Activated CD8-positive, alpha-beta T cell treated with anti-CD3 and anti-CD28 coated beads, Interleukin-2, amount 10 ng/mL, durations not matched to agents 7 days and 5 days (primary cell): Measurements from ENCODE around the gene PDIA4. TPM values are rescaled to one million over a fixed set of nuclear protein-coding genes. Genes with fewer than 3 reads are reported as not detected.

Experiments used
- ATAC-seq: fragments of 150-1000 bp; cut with Tn5 transposase; one replicate; pipeline ENCODE4 v1.10.0; 2021; ENCODE audit warnings: moderate library complexity
- CTCF ChIA-PET: fragments of 350-600 bp; sonication (Branson Sonifier 250); formaldehyde crosslinking; loops from one replicate; lab custom pipeline; 2021; ENCODE audit warnings: antibody characterized with exemption; lab: Charles Lee
- POLR2A ChIA-PET: fragments of 350-600 bp; sonication (Branson Sonifier 250); formaldehyde crosslinking; loops from one replicate; lab custom pipeline; 2021; ENCODE audit warnings: antibody characterized with exemption; lab: Charles Lee
- DNase-seq: peaks from one replicate; pipeline ENCODE4 v3.0.0-alpha.2; 2020
- H3K27ac Mint-ChIP-seq: one replicate; pipeline ENCODE4 v1.8.0; 2021; ENCODE audit warnings: mild to moderate bottlenecking, mixed read lengths
- H3K27me3 Mint-ChIP-seq: one replicate; pipeline ENCODE4 v1.8.0; 2021; ENCODE audit warnings: low read depth, mixed read lengths
- H3K36me3 Mint-ChIP-seq: one replicate; pipeline ENCODE4 v1.8.0; 2021; ENCODE audit warnings: low read depth, mixed read lengths
- H3K4me1 Mint-ChIP-seq: one replicate; pipeline ENCODE4 v1.8.0; 2021; ENCODE audit warnings: low read depth, mixed read lengths
- H3K4me3 Mint-ChIP-seq: one replicate; pipeline ENCODE4 v1.8.0; 2021; ENCODE audit warnings: mild to moderate bottlenecking, mixed read lengths
- H3K9me3 Mint-ChIP-seq: one replicate; pipeline ENCODE4 v1.8.0; 2022; ENCODE audit warnings: mixed read lengths; ENCODE audit not compliant: insufficient read depth
- total RNA-seq, 2 experiments: library from RNA; stranded (reverse); gene quantifications; one replicate each; pipeline ENCODE4 v1.2.3, GENCODE V29; 2021

The PDIA4 gene
- total RNA-seq = 10 to 100 TPM; 90.6 to 92.2 TPM

DNA sequence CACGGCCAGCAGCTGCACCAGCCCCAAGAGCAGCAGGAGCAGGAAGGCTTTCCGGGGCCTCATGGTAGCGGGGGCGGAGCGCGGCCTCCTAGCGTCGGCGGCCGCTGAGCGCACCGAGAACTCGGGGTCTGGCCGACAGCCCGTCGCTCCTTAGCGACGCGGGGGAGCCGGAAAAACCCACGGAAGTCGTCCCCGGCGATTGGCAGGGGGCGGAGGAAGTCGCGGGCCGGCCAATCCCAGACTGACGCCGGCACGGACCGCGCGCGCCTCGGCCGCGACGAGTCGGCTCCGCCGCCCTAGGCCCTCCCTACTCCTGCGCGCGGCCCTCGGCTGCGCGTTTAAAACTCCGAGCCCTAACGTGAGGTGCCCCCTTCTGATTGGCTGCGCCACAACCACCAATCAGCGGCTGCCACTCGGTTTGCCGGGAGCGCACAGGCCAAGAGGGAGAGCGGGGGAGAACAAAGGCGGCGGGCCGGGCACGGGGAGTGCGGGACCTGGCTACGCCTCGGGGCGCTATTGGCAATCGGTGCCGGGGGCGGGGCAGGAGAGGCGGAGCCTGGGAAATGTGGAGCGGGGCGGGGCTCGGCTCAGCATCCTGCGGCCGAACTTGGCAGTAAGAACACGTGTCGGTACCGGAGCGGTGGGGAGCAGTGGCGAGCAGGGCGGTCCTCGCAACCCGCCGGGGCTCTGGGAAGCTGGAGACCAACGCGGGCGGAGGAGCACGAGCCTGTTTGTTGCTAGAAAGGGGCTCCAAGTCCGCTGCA, at the start of gene PDIA4:
Gene PDIA4, minus strand, starts transcription at position 160 of the 764 bp plus-strand sequence. Its CDS starts 97 bp downstream, at position 63.
- ATAC-seq (peak; percentile 95), DNase-seq (peak; percentile 100)
- Mint-ChIP-seq H3K27me3 (peaks cover 4% of the 10 kb centered on the region), H3K36me3 (peaks cover 17% of the 10 kb centered on the region), H3K4me1 (peaks cover 46% of the 10 kb centered on the region), H3K27ac (peak within 1 kb of the TSS; percentile 94), H3K4me3 (peak within 1 kb of the TSS; percentile 94), H3K9me3 (no peaks in the 10 kb centered on the region)
- POLR2A ChIA-PET = interaction anchor here (1.1 to 1.2 kb wide), 2 partner anchors 46 to 145 kb away, joined by 3 to 4 read pairs; no protein-coding TSS in a partner anchor
- CTCF ChIA-PET = interaction anchor here (1.3 to 3.8 kb wide), 4 partner anchors 21 to 97 kb away, joined by 3 to 35 read pairs (median 10); partner anchors contain the start of gene ZNF425

DNA sequence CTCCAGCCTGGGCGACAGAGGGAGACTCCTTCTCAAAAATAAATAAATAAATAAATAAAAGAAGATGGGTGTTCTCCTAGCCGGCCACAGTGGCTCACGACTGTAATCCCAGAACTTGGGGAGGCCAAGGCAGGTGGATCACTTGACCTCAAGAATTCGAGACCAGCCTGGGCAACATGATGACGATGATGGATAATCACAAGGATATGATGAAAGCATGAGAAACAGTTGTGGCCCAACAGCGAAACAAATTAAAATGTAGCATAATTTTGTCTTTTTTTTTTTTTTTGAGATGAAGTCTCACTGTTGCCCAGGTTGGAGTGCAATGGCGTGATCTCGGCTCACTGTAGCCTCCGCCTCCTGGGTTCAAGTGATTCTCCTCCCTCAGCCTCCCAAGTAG, 49.3 kb upstream of the PDIA4 start:
- no peak overlapping the region for H3K4me3 Mint-ChIP-seq
- H3K9me3 Mint-ChIP-seq = no peaks in the 10 kb centered on the region
- peaks cover 8% of the 10 kb centered on the region for H3K4me1 Mint-ChIP-seq
- ATAC-seq (no peak), DNase-seq (no peak)
- ChIA-PET CTCF (interaction anchor here (1.0 kb wide), 1 partner anchor 12 kb away, joined by 5 read pairs; no protein-coding TSS in a partner anchor), POLR2A (no interaction called here)
- H3K27ac Mint-ChIP-seq = no peak overlapping the region
- no peaks in the 10 kb centered on the region for H3K27me3 Mint-ChIP-seq
- H3K36me3 Mint-ChIP-seq = peaks cover 29% of the 10 kb centered on the region

DNA sequence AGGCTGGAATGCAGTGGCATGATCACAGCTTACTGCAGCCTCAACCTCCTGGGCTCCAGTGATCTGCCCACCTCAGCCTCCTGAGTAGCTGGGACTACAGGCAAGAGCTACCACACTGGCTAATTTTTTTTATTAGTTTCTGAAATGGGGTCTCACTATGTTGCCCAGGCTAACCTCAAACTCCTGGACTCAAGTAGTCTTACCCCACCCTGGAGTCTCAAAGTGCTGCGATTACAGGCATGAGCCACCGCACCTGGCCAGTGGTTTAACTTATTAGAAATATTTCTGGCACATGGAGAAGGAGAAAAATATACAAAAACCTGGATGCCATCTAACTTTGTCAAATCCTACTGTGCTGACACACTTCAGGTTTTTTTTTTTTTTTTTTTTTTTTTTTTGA, 47.0 kb upstream of the PDIA4 start:
- no peaks in the 10 kb centered on the region for H3K9me3 Mint-ChIP-seq
- CTCF ChIA-PET = no interaction called here
- no peak for DNase-seq
- H3K4me3 Mint-ChIP-seq = no peak overlapping the region
- POLR2A ChIA-PET = no interaction called here
- H3K27ac Mint-ChIP-seq = no peak overlapping the region
- H3K4me1 Mint-ChIP-seq = peaks cover 8% of the 10 kb centered on the region
- no peaks in the 10 kb centered on the region for H3K27me3 Mint-ChIP-seq
- peaks cover 39% of the 10 kb centered on the region for H3K36me3 Mint-ChIP-seq
- ATAC-seq = no peak

DNA sequence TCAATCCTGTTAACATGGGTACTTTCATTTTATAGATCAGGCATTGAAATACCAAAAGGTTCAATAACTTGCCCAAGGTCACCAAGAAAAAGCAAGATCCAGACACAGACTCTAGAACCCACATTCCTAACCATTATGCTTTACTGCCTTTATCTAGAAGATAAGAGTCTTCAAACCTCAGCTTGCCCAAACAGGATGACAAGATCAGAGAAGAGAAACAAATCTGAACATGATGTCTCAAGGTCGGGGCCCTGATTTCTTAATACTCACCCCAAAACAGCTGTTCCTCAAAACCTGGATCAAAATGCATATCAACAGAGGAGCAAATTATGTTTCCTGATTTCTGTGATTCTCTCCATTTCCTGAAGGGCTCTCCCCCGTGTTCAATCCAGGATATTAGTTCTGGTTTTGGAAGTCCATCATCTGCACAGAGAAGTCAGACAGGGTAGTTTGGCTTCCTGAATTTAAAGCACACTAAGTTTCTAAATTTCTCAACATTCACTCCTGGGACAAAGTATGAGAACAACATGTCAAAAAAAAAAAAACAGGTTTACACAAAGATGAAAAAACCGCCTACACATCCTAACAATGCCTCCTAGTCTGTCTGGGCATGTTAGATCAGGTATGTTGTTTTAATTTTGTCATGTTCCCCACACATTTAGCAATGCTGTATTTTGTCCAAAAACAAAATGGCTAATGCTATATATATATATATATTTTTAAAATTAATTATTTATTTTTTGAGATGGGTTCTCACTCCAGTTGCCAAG, 46.0 kb upstream of the PDIA4 start:
- ATAC-seq = no peak
- CTCF ChIA-PET = no interaction called here
- no peak overlapping the region for H3K4me3 Mint-ChIP-seq
- H3K27ac Mint-ChIP-seq = peak overlapping the region; percentile 60
- no peak for DNase-seq
- no peaks in the 10 kb centered on the region for H3K27me3 Mint-ChIP-seq
- peaks cover 36% of the 10 kb centered on the region for H3K36me3 Mint-ChIP-seq
- peaks cover 8% of the 10 kb centered on the region for H3K4me1 Mint-ChIP-seq
- POLR2A ChIA-PET = no interaction called here
- H3K9me3 Mint-ChIP-seq = no peaks in the 10 kb centered on the region

DNA sequence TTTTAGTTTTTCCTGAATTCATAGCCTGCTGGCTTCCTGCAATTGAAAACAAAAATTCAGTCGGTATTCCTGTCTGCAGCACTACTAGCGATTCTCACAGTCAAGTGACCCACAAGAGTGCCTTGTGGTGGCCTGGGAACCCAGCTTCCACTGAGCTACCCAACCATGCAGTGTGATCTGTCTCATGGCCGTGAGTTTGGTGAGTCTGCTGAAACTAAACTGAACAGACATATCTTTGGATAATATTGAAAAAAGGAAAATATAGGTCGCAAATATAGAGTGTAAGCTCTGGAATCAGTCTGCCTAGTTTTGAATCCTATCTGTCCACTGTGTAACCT, 44.1 kb upstream of the PDIA4 start:
- Mint-ChIP-seq H3K27ac (no peak overlapping the region), H3K4me1 (peaks cover 7% of the 10 kb centered on the region), H3K36me3 (peaks cover 39% of the 10 kb centered on the region), H3K4me3 (no peak overlapping the region), H3K9me3 (no peaks in the 10 kb centered on the region), H3K27me3 (no peaks in the 10 kb centered on the region)
- ChIA-PET POLR2A (no interaction called here), CTCF (interaction anchor here (0.9 to 1.3 kb wide), 3 partner anchors 8 to 62 kb away, joined by 3 to 4 read pairs (median 4); no protein-coding TSS in a partner anchor)
- DNase-seq = no peak
- no peak for ATAC-seq

GRCh38 chr7:149071641-149072437, 43.5 kb upstream of the PDIA4 start:
- Mint-ChIP-seq H3K4me1 (peaks cover 7% of the 10 kb centered on the region), H3K36me3 (peaks cover 36% of the 10 kb centered on the region), H3K9me3 (no peaks in the 10 kb centered on the region), H3K27ac (peak overlapping the region; percentile 34), H3K4me3 (no peak overlapping the region), H3K27me3 (no peaks in the 10 kb centered on the region)
- ATAC-seq = peak; percentile 73
- DNase-seq = peak; percentile 62
- CTCF ChIA-PET = interaction anchor here (1.3 kb wide), 1 partner anchor 9 kb away, joined by 4 read pairs; no protein-coding TSS in a partner anchor
- POLR2A ChIA-PET = interaction anchor here (0.6 kb wide), 1 partner anchor 1845 kb away, joined by 3 read pairs; no protein-coding TSS in a partner anchor

DNA sequence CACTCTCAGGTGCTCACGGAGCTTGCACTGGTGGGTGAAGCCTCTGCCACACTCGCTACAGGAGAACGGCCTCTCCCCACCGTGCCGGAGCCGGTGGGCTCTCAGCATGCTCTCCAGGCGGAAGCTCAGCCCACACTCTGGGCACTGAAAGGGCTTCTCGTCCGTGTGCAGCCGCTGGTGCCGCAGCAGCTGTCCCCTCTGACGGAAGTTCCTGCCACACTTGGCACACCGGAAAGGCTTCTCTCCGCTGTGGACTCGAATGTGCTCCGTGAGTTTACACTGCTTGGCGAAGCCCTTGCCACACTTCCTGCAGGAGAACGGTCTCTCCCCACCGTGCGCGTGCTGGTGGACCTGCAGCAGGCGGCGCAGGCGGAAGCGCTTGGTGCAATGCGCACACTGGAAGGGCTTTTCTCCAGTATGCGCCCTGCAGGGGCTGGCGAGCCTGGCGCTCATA, 42.9 kb upstream of the PDIA4 start:
- H3K4me1 Mint-ChIP-seq = peaks cover 7% of the 10 kb centered on the region
- H3K36me3 Mint-ChIP-seq = peaks cover 33% of the 10 kb centered on the region
- DNase-seq (no peak), ATAC-seq (no peak)
- CTCF ChIA-PET = interaction anchor here (1.6 kb wide), 1 partner anchor 9 kb away, joined by 3 read pairs; no protein-coding TSS in a partner anchor
- no peak overlapping the region for H3K27ac Mint-ChIP-seq
- no peak overlapping the region for H3K4me3 Mint-ChIP-seq
- H3K9me3 Mint-ChIP-seq = no peaks in the 10 kb centered on the region
- H3K27me3 Mint-ChIP-seq = no peaks in the 10 kb centered on the region
- POLR2A ChIA-PET = interaction anchor here (0.6 kb wide), 1 partner anchor 1846 kb away, joined by 3 read pairs; no protein-coding TSS in a partner anchor

GRCh38 chr7:149070372-149071125, 42.2 kb upstream of the PDIA4 start:
- H3K4me3 Mint-ChIP-seq = no peak overlapping the region
- H3K36me3 Mint-ChIP-seq = peaks cover 33% of the 10 kb centered on the region
- H3K27me3 Mint-ChIP-seq = no peaks in the 10 kb centered on the region
- no peaks in the 10 kb centered on the region for H3K9me3 Mint-ChIP-seq
- peaks cover 9% of the 10 kb centered on the region for H3K4me1 Mint-ChIP-seq
- CTCF ChIA-PET = interaction anchor here (0.6 to 1.6 kb wide), 2 partner anchors 9 to 61 kb away, joined by 3 read pairs; no protein-coding TSS in a partner anchor
- no peak overlapping the region for H3K27ac Mint-ChIP-seq
- ATAC-seq (no peak), DNase-seq (no peak)
- POLR2A ChIA-PET = no interaction called here

DNA sequence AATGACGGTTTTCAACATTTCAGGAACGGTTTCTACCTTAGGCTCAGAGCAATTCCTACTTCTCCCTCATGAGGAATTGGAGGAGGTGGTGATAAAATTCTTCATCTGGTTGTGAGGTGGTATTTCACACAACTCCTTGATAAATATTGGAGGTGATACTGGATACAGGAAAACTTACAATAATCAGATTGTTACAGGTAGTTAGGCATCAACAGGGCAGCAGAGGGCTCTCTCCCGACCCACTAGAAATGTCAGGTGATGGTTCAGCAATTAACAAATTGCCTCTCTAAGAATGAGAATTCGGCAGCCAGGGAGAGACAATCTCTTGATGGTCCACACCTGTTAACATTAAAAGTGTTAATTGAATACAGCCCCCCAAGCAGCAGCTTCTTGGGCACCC, 39.6 kb upstream of the PDIA4 start:
- Mint-ChIP-seq H3K36me3 (peaks cover 24% of the 10 kb centered on the region), H3K9me3 (no peaks in the 10 kb centered on the region), H3K4me1 (peaks cover 7% of the 10 kb centered on the region), H3K27me3 (no peaks in the 10 kb centered on the region), H3K27ac (no peak overlapping the region), H3K4me3 (no peak overlapping the region)
- no peak for ATAC-seq
- POLR2A ChIA-PET = interaction anchor here (0.6 kb wide), 1 partner anchor 181 kb away, joined by 3 read pairs; no protein-coding TSS in a partner anchor
- CTCF ChIA-PET = interaction anchor here (1.2 to 1.6 kb wide), 2 partner anchors 58 to 63 kb away, joined by 3 to 6 read pairs; no protein-coding TSS in a partner anchor
- DNase-seq = no peak

DNA sequence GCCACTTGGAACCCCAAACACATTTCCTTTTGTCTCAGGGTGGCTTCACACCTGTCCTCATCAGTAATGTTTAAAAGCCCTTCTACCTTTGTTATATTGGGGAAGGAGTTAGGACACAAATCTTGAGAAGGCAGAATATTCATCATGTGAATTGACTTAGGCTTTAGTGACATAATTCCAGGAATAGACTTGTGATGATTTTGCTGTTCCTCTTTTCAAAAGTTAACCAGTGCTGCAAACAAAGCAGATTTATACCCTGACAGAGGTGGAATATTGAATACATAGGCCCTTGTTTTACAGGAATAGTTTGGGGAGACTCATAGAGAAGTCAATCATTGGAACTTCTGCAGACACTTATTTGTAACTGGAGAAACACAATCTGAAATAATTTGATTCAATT, 35.2 kb upstream of the PDIA4 start:
- Mint-ChIP-seq H3K4me3 (no peak overlapping the region), H3K9me3 (no peaks in the 10 kb centered on the region), H3K4me1 (peaks cover 5% of the 10 kb centered on the region), H3K27me3 (no peaks in the 10 kb centered on the region), H3K27ac (no peak overlapping the region), H3K36me3 (peaks cover 4% of the 10 kb centered on the region)
- DNase-seq = no peak
- ATAC-seq = no peak
- ChIA-PET POLR2A (no interaction called here), CTCF (no interaction called here)
